ENCODE measurements around the gene ANKLE2.

DNA sequence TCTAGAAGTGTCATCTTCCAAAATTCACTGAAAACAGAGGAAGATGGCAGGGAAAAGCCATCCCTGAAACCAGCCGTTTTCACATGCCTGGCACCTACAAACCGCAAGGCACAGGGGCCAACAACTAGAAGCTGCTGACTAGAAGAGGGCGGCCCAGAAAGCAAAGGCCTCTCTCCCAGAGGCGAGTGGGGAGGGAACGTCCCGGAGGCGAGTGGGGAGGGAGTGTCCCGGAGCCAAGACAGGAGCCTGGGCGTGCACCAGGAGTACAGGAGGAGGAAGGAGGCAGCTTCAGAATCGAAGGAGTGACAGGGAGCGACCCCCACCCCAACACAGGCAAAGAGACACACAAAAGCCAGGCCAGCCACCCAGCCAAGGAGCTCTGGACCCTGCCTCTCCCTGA, 21.0 kb downstream of the ANKLE2 start:
- no peak; the same call in 1 of the 2 replicates for TF ChIP-seq POLR2AphosphoS5 (IDR thresholded peaks at IDR 0.05; ENCODE audit: low read depth, low read length)
- TF ChIP-seq, protein P1, sequence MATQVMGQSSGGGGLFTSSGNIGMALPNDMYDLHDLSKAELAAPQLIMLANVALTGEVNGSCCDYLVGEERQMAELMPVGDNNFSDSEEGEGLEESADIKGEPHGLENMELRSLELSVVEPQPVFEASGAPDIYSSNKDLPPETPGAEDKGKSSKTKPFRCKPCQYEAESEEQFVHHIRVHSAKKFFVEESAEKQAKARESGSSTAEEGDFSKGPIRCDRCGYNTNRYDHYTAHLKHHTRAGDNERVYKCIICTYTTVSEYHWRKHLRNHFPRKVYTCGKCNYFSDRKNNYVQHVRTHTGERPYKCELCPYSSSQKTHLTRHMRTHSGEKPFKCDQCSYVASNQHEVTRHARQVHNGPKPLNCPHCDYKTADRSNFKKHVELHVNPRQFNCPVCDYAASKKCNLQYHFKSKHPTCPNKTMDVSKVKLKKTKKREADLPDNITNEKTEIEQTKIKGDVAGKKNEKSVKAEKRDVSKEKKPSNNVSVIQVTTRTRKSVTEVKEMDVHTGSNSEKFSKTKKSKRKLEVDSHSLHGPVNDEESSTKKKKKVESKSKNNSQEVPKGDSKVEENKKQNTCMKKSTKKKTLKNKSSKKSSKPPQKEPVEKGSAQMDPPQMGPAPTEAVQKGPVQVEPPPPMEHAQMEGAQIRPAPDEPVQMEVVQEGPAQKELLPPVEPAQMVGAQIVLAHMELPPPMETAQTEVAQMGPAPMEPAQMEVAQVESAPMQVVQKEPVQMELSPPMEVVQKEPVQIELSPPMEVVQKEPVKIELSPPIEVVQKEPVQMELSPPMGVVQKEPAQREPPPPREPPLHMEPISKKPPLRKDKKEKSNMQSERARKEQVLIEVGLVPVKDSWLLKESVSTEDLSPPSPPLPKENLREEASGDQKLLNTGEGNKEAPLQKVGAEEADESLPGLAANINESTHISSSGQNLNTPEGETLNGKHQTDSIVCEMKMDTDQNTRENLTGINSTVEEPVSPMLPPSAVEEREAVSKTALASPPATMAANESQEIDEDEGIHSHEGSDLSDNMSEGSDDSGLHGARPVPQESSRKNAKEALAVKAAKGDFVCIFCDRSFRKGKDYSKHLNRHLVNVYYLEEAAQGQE (IDR thresholded peaks at IDR 0.05; ENCODE audit: insufficient read depth in 1 of 2, low read depth in 2 of 2, low read length in 2 of 2), result no peak

Measured in PFSK-1 (cell line).